Measurements from ENCODE around the gene PLXNA2.
A peak's percentile ranks its signal among the peaks of the same experiment; 100 is the strongest.

PLXNA2 gene

GRCh38 chr1:208002672-208003071 lies 241.5 kb downstream of the PLXNA2 start:
- DNase-seq (ENCODE audit: low read depth, low spot score) = no peak

- DNase-seq (ENCODE audit: low read depth, low spot score) = no peak
Observed at GRCh38 chr1:208002078-208002477, 242.1 kb downstream of the PLXNA2 start.

- no peak for DNase-seq (ENCODE audit: low read depth, low spot score)
Observed at GRCh38 chr1:208000504-208000903, 243.7 kb downstream of the PLXNA2 start.

DNA sequence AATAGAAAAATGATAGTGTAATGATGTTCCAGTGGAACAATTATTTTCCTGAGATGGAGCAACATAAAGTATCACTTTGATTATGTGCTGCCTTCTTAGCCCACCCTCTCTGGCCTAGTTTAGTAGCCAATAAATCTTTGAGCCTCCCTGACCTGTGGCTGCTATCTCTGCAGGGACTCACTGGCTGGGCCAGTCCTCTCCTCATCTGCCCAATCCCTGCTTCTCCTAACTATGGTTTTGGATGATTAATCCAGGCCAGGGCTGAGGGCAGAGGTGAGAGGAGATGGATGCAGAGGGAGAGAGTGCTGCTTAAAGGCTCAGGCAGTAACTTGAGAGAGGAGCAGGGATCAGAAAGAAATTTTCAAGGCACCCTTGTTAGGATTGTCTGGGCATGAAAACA lies 244.2 kb downstream of the PLXNA2 start:
- DNase-seq (ENCODE audit: low read depth, low spot score) = no peak

DNA sequence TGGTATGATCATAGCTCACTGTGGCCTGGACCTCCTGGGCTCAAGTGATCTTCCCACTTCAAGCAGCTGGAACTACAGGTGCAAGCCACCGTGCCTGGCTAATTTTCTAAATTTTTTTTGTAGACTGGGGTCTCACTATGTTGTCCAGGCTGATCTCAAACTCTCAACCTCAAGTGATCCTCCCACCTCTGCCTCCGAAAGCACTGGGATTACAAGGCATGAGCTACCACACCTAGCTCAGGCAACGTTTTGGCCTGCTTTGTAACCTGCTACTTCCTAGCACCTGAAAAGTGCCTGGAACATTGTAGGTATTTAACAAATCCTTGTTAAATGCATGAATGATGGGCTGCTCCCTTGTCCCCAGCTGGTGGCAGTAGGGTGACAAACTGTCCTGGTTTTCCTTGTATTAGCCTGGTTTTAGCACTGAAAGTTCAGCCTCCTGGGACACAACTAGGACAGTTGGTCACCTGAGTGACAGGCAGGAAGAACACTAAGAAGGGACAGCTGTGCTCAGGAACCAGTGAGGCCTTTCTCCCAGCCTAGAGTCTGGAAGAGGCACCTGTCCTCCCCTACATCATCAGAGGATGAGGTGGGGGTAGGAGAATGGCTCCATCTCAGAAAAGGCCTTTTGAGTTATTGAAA lies 244.8 kb downstream of the PLXNA2 start:
- no peak for DNase-seq (ENCODE audit: low read depth, low spot score)

DNA sequence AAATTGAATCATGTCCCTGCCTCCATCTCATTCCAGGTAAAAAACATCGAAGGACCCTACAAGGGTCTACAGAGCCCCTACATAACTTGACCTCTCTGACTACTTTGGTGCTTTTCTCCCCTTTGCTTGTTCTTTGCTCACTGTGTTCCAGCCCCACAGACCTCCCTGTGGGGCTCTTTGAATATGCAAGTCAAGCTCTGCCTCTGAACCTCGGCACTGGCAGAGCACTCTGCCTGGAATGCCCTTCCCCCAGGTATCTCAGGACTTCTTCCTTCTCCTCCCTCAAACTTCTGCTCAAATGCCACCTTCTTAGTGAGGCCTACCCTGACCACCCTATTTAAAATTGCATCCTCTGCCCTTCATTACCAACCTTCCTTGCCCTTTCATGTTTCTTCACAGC lies 245.5 kb downstream of the PLXNA2 start:
- DNase-seq (ENCODE audit: low read depth, low spot score) = no peak

DNA sequence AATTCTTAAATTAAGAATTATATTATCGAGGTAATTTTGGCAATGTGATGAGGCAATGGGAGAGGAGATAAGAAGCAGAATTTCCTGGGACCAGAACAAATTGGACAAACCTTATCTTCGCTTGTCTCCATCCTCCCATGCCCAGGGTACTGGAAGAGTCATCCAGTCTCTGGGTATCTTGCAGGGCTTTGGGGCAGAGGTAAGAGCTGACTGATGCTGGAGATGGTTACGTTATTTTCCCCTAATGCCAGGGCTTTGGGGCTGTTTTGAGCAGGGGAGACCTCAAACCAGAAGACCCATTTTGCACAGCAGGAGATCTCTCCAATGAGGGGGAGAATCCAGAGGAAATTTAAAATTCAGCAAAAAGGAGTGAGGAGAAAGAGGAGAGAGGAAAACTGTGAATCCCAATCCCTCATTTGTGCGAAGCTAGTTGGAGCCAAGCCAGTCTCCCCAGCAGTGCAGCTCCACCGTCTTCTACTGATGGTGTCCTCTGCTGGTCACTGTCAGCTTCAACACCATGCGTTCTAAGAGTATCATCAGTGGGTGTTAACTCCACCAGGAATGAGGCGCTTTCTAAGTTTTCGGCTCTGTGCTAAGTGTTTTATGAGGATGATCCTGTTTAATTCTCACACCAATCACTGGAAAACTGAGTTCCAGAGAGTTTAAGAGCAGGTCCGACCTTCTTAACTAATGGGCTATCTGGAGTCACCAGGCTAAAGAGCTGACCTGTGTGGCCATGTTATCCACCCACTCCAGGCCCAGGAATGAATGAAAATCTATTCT lies 246.5 kb downstream of the PLXNA2 start:
- DNase-seq (ENCODE audit: low read depth, low spot score) = peak; percentile 44

- DNase-seq (ENCODE audit: low read depth, low spot score) = no peak
Observed at GRCh38 chr1:207996636-207997035, 247.5 kb downstream of the PLXNA2 start.

DNA sequence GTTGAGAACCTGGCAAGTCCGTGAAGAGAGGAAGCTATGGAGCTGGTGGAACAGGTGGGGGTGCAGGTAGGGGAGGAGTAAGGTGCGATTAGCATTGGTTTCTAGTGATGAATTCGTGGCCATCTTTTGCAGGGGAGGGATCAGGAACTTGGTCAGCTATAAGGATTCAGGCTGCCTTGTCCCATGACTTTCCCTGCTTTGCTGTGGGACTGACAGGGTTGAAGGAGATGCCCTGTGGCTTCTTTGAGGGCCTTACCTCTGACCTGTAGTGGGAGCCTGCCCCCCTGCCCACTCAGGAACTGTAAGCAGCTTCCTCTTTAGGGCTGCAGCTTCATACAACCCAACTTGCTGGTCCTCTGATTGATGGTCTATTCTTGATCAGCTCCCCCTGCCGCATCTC lies 248.6 kb downstream of the PLXNA2 start:
- DNase-seq (ENCODE audit: low read depth, low spot score) = no peak

DNA sequence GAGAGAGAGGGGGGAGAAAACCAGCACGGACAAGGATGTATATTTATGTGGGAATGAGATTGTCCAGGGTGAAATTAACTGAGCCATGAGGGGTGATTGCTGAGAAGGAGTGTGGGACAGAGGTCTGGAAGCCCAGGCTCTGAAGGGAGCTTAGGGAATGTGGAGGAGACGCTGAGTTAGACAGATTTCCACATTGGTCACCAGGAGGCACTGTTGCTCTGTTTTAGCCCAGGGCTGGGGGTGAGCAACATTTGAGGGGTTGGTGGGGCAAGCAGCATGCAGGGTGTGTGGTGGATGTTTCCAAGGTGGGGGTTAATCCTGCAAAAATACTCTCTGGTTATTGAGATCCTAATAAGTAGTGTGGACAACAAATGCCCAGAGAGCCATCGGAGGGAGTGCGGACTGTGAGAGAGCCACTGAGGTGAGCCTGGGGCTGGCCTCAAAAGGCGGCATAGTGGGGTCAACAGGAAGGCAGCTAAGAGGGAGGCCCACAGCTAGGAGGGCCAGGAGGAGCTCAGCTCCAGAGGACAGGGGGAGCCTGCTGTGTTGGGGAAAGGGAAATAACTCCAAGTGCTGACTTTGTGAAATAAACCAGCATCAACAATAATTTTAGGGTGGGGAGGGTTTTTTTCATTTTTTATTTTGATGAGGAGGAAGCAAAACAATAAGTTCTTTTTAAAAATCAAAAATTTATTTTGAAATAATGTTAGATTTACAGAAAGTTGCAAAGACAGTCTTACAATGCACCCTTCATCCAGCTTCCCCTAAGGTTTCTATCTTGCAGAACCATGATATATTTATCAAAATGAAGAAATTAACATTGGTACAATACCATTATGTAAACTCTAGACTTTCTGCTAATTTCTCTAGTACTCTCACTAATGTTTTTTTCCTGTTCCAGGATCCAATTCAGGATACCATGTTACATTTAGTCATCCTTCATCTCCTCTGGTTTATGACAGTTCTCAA lies 250.4 kb downstream of the PLXNA2 start:
- no peak for DNase-seq (ENCODE audit: low read depth, low spot score)

DNA sequence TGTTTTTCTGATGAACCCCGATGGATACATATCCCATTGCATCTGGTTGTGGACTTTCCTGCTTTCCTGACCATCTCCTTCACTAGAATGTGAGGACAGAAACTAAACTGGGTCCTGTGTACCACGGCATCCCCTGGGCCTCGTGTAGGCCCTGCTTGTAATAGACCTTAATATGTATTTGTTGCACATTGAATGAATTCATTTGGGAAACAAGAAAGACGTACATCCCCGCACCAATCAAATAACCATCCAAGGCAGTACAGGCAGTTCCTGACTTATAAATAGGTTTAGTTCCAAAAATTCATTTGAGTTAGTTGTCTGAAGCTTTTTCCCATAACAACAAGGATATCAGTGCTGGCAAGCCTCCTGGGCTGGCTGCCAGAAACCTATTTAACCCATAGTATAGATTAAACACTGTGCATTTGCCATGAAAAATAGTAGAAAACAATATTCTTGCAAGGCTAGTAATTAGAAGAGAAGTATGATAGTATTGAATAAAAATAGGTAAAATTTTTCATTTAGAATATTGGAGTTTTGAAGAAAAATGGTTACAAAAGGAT lies 251.4 kb downstream of the PLXNA2 start:
- no peak for DNase-seq (ENCODE audit: low read depth, low spot score)

DNA sequence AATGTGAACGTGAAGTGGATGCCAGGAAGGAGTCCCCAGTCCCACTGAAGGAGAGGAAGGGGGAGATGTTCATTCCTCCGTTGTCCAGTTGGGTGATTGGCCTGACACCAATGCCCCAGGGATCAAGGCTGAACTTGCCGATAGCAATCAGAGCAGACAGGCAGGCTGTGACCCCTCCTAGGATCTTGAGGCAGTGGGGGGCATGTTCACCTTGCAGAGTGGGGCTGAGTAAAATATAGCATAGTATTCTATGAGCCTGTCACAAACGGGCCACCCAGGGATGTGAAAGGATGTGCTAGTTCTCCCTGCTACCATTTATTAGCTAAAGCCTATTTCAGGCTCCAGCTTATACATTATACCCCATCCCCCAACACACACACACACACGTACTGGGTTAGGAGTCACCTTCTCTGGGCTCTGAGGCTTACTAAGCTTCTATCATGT lies 252.6 kb downstream of the PLXNA2 start:
- no peak for DNase-seq (ENCODE audit: low read depth, low spot score)

- DNase-seq (ENCODE audit: low read depth, low spot score) = no peak
Observed at GRCh38 chr1:207990876-207991582, 253.2 kb downstream of the PLXNA2 start.

DNA sequence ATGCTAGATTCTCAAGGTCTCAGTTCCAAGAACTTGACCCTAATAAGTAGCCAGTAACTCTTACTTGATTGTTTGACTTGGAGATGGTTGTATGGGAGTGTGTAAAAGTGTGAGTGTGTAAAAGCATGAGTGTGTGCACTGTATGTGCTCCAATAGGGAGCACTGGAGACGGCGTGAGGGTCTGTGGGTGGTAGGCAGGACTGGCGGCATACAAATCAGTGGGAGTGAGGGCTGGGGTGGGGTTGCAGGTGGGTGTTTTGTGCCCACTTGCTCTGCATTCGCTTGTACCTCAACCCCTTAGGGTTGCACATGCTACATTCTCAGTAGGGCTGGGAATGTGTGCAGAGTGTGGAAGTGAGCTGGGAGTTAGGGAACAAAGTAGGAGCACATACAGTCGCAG lies 253.7 kb downstream of the PLXNA2 start:
- no peak for DNase-seq (ENCODE audit: low read depth, low spot score)

DNA sequence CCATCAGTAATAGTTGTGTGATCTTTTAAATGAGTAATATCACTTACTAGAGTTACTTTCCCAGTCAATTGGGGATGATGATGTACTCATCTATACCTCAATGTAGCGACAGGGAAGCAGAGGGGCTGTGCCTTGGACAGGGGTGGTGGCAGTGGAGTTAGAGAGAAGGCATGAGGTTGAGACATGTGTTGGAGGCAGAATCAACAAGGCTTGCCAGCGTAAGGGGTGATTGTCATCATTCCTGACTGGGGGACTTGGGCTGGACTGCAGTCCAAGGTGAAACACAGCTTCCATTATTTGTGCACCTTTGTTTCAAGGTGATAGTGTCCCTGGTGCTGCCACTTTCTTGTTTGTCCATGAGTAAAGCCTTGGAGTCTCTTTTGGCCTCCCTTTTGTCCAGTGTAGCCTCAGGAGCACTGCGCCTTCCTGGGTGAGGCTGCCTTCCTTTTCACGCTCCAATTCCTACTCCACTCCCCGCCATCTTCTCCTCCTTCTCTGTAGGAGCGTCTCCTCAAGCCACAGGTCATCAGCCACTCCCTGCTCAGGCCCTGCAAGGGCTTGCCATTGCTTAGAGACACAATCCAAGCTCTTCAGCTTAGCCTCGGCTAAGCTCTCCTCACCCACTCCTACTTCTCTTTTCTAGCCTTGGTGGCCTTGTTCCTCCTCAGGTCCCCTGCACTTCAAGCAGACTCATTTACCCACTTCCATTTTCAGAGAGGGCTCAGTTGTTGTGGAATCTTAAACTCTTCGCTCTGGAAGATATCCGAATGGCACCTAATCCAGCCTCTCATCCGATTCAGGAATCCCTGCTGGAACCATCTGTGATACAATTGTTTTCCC lies 255.6 kb downstream of the PLXNA2 start:
- no peak for DNase-seq (ENCODE audit: low read depth, low spot score)

DNA sequence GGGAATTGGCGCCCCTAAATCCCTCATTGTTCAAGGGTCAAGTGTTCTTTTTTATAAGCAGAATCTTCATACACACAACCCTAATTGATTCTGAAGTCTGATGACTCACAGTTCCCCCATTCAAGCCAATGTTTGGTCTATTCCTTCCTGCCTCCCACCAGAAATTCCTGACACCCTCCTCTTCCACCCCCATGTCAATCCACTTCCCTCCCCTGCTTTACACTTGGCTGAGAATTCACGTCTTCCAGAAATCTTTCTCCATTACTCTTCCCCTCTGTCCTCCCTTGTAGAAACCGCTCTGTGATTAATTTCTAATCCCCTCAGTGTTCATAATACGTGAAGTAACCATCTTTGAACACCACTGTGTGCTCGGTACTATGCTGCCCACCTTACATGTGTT lies 257.0 kb downstream of the PLXNA2 start:
- DNase-seq (ENCODE audit: low read depth, low spot score) = no peak

DNA sequence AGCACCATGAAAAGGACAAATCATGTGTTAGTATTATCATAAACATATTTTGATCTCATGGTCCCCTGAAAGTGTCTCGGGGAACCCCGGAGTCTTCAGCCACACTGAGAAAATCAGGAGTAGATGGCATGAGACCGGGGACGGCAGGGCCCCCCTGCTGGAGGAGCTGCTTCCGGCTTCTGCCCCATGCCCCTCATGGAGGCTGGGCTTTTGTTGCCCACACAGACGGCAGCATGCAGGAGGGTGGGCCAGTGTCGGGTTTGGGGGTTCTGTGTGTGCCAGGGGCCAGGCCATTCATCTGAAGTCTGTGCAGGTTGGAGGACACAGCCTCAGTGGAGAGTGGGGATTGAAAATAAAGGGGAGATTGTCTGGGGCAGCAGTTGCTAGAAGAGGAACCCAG lies 258.2 kb downstream of the PLXNA2 start:
- no peak for DNase-seq (ENCODE audit: low read depth, low spot score)

GRCh38 chr1:207984831-207985572 lies 259.2 kb downstream of the PLXNA2 start:
- DNase-seq (ENCODE audit: low read depth, low spot score) = no peak

DNA sequence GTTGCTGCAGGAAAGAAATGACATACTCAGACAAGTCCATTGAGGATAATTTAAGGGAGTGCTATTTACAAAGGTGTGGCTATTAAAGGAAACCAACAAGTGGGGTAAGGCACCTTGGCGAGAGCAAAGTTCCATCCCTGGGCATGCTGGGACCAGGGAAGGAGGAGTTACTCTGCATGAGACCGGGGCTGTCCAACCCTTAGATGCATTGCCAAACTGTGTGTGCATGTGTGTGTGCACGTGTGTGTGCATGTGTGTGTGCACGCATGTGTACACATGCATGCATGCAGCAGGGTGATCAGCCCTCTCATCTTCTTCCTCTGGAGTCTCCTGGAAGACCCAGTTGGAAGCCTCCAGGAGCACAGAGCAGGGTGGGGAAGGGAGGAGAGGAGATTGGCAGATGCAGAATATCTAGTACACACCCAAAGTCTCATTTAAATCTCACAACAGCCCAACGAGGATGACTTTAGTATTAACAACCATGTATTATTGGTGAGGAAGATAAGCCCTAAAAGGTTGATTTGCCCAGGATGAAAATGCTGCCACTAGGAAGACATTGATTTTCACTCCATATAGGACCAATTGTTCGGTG lies 261.0 kb downstream of the PLXNA2 start:
- DNase-seq (ENCODE audit: low read depth, low spot score) = no peak

Measured in smooth muscle cell of the brain vasculature (primary cell).